Measurements from ENCODE around the gene RAB1B. TPM values are rescaled to one million over a fixed set of nuclear protein-coding genes. Genes with fewer than 3 reads are reported as not detected.

Gene RAB1B
- total and polyA plus RNA-seq, 4 donors, result 40.4 to 83.0 (median 51.3) TPM

DNA sequence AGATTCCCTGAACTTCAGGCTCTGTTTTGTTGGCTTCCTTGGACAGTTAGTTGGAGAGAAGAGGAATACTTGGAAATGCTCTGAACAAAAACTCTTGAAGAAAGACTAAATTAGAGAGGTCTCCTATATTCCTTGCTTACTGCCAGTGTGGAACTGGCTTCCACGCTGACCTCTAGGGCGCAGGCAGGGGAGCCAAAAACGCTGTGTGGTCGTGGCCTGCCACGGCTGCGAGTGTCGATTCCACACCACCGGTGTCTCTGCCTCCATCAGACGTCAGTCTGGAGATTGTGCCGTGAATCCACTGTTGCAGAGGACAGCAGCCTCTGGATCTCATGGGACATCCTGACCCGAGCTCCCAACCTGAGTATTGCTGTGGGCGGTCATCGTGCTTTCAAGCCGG, 37.5 kb upstream of the RAB1B start:
- no peak for TF ChIP-seq NR2F2 (IDR thresholded peaks at IDR 0.05)
- TF ChIP-seq RXRA (IDR thresholded peaks at IDR 0.05), result no peak
- TF ChIP-seq JUND (IDR thresholded peaks at IDR 0.05), result no peak
- TF ChIP-seq GABPA (IDR thresholded peaks at IDR 0.05 in 1 of 2, conservative IDR thresholded peaks at IDR 0.05 in 1 of 2), result no peak
- Histone ChIP-seq H3K9me3 (ENCODE audit: control insufficient read depth in 4 of 4, low read length in 3 of 4) (no peaks in the 10 kb centered on the region), H3K27me3 (ENCODE audit: control insufficient read depth in 4 of 4, insufficient read depth in 4 of 4, low read length in 3 of 4) (no peaks in the 10 kb centered on the region), H3K27ac (ENCODE audit: low read depth in 1 of 2, low read length in 2 of 2) (no peak overlapping the region), H3K4me1 (ENCODE audit: control insufficient read depth in 4 of 4, insufficient read depth in 4 of 4, low read length in 3 of 4) (no peaks in the 10 kb centered on the region), H3K9ac (ENCODE audit: low read depth in 1 of 2, low read length in 2 of 2) (no peak overlapping the region), H3K4me3 (ENCODE audit: low read depth in 1 of 3, low read length in 3 of 3) (no peak overlapping the region), H3K36me3 (ENCODE audit: control insufficient read depth in 4 of 4, insufficient read depth in 3 of 4, low read depth in 1 of 4, low read length in 3 of 4) (peaks cover 3 to 25% (median 14%) of the 10 kb centered on the region in 4 donors)
- no peak for DNase-seq (ENCODE audit: low spot score)
- WGBS, result 96% methylated on average over 14 of the region's 14 CpGs

DNA sequence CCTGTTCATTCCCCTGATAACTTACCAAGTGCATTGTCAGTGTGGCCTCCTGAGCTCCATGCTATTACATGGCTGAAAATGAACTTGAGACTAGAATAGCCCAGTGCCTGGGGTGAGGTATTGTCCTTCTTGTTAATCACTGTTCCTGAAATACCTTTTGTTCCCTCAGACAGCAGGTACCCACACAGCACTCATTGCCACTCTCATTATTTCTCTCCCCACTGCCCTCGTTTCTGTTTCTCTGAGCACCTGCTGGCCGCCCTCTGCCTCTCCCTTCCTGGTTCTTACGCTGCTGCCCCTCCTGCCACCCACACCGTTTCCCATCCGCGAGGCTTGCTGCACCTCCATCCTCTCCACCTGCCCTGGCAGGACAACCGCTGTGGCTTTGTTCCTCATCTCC, 36.9 kb upstream of the RAB1B start:
- Histone ChIP-seq H3K4me1 (ENCODE audit: control insufficient read depth in 4 of 4, insufficient read depth in 4 of 4, low read length in 3 of 4) (no peaks in the 10 kb centered on the region), H3K4me3 (ENCODE audit: low read depth in 1 of 3, low read length in 3 of 3) (no peak overlapping the region), H3K9me3 (ENCODE audit: control insufficient read depth in 4 of 4, low read length in 3 of 4) (no peaks in the 10 kb centered on the region), H3K36me3 (ENCODE audit: control insufficient read depth in 4 of 4, insufficient read depth in 3 of 4, low read depth in 1 of 4, low read length in 3 of 4) (peaks cover 3 to 28% (median 14%) of the 10 kb centered on the region in 4 donors), H3K9ac (ENCODE audit: low read depth in 1 of 2, low read length in 2 of 2) (no peak overlapping the region), H3K27ac (ENCODE audit: low read depth in 1 of 2, low read length in 2 of 2) (no peak overlapping the region), H3K27me3 (ENCODE audit: control insufficient read depth in 4 of 4, insufficient read depth in 4 of 4, low read length in 3 of 4) (no peaks in the 10 kb centered on the region)
- TF ChIP-seq YY1 (IDR thresholded peaks at IDR 0.05), result no peak
- TF ChIP-seq, protein P1, sequence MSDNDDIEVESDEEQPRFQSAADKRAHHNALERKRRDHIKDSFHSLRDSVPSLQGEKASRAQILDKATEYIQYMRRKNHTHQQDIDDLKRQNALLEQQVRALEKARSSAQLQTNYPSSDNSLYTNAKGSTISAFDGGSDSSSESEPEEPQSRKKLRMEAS (IDR thresholded peaks at IDR 0.05), result no peak
- no peak for TF ChIP-seq FOXA2 (IDR thresholded peaks at IDR 0.05)
- TF ChIP-seq, protein P2, sequence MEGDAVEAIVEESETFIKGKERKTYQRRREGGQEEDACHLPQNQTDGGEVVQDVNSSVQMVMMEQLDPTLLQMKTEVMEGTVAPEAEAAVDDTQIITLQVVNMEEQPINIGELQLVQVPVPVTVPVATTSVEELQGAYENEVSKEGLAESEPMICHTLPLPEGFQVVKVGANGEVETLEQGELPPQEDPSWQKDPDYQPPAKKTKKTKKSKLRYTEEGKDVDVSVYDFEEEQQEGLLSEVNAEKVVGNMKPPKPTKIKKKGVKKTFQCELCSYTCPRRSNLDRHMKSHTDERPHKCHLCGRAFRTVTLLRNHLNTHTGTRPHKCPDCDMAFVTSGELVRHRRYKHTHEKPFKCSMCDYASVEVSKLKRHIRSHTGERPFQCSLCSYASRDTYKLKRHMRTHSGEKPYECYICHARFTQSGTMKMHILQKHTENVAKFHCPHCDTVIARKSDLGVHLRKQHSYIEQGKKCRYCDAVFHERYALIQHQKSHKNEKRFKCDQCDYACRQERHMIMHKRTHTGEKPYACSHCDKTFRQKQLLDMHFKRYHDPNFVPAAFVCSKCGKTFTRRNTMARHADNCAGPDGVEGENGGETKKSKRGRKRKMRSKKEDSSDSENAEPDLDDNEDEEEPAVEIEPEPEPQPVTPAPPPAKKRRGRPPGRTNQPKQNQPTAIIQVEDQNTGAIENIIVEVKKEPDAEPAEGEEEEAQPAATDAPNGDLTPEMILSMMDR (IDR thresholded peaks at IDR 0.05; ENCODE audit: low read depth, low read length, missing input control), result no peak
- TF ChIP-seq, protein P3, sequence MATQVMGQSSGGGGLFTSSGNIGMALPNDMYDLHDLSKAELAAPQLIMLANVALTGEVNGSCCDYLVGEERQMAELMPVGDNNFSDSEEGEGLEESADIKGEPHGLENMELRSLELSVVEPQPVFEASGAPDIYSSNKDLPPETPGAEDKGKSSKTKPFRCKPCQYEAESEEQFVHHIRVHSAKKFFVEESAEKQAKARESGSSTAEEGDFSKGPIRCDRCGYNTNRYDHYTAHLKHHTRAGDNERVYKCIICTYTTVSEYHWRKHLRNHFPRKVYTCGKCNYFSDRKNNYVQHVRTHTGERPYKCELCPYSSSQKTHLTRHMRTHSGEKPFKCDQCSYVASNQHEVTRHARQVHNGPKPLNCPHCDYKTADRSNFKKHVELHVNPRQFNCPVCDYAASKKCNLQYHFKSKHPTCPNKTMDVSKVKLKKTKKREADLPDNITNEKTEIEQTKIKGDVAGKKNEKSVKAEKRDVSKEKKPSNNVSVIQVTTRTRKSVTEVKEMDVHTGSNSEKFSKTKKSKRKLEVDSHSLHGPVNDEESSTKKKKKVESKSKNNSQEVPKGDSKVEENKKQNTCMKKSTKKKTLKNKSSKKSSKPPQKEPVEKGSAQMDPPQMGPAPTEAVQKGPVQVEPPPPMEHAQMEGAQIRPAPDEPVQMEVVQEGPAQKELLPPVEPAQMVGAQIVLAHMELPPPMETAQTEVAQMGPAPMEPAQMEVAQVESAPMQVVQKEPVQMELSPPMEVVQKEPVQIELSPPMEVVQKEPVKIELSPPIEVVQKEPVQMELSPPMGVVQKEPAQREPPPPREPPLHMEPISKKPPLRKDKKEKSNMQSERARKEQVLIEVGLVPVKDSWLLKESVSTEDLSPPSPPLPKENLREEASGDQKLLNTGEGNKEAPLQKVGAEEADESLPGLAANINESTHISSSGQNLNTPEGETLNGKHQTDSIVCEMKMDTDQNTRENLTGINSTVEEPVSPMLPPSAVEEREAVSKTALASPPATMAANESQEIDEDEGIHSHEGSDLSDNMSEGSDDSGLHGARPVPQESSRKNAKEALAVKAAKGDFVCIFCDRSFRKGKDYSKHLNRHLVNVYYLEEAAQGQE (IDR thresholded peaks at IDR 0.05), result no peak
- TF ChIP-seq, protein P4, sequence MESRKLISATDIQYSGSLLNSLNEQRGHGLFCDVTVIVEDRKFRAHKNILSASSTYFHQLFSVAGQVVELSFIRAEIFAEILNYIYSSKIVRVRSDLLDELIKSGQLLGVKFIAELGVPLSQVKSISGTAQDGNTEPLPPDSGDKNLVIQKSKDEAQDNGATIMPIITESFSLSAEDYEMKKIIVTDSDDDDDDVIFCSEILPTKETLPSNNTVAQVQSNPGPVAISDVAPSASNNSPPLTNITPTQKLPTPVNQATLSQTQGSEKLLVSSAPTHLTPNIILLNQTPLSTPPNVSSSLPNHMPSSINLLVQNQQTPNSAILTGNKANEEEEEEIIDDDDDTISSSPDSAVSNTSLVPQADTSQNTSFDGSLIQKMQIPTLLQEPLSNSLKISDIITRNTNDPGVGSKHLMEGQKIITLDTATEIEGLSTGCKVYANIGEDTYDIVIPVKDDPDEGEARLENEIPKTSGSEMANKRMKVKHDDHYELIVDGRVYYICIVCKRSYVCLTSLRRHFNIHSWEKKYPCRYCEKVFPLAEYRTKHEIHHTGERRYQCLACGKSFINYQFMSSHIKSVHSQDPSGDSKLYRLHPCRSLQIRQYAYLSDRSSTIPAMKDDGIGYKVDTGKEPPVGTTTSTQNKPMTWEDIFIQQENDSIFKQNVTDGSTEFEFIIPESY (IDR thresholded peaks at IDR 0.05), result no peak
- TF ChIP-seq, protein P5, sequence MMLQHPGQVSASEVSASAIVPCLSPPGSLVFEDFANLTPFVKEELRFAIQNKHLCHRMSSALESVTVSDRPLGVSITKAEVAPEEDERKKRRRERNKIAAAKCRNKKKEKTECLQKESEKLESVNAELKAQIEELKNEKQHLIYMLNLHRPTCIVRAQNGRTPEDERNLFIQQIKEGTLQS (IDR thresholded peaks at IDR 0.05), result no peak
- no peak for TF ChIP-seq GABPA (IDR thresholded peaks at IDR 0.05 in 1 of 2, conservative IDR thresholded peaks at IDR 0.05 in 1 of 2)
- no peak for TF ChIP-seq RAD21 (IDR thresholded peaks at IDR 0.05)
- no peak for TF ChIP-seq EGR1 (IDR thresholded peaks at IDR 0.05; ENCODE audit: low read depth in 2 of 2)
- no peak for TF ChIP-seq SP1 (IDR thresholded peaks at IDR 0.05)
- no peak for TF ChIP-seq TAF1 (conservative IDR thresholded peaks at IDR 0.05)
- TF ChIP-seq HNF4G (IDR thresholded peaks at IDR 0.05), result no peak
- no peak for DNase-seq (ENCODE audit: low spot score)
- WGBS, result 92% methylated on average over 7 of the region's 7 CpGs
